PC-3 (cell line): ENCODE results near the gene CENPO.

Experiments
- CTCF ChIP-seq: fragments of 300-600 bp; sonication (generic); conservative IDR thresholded peaks from 2 replicates; pipeline ENCODE4 v1.5.1; 2017; ENCODE audit warnings: antibody characterized with exemption, low read depth, mild to moderate bottlenecking, low read length
- EZH2 ChIP-seq: fragments of 300-600 bp; sonication (generic); IDR thresholded peaks from one replicate; pipeline ENCODE4 v1.6.1; 2017; ENCODE audit warnings: antibody characterized with exemption, mild to moderate bottlenecking, low read length; ENCODE audit not compliant: unreplicated experiment

GRCh38 chr2:24836206-24836605 lies 43.0 kb downstream of the CENPO start:
- no peak for TF ChIP-seq CTCF
- no peak for TF ChIP-seq EZH2
